Calu3 (cell line): ENCODE data around the gene MEGF8. TPM values are rescaled to one million over a fixed set of nuclear protein-coding genes. Genes with fewer than 3 reads are reported as not detected.

Experiments
- BruUV-seq: library from RNA; stranded (reverse); fragments of 400-500 nt; replicated peaks from 2 replicates; lab custom pipeline; 2021; lab: Mats Ljungman, UMichigan
- CTCF ChIA-PET: fragments of 300-600 bp; sonication (Branson Sonifier 250); formaldehyde crosslinking; loops from one replicate; lab custom pipeline; 2022; ENCODE audit warnings: antibody characterized with exemption; lab: Charles Lee
- DNase-seq: peaks from one replicate; pipeline ENCODE4 v3.0.0; 2022
- H3K27ac Mint-ChIP-seq: one replicate; pipeline ENCODE4 v1.8.0; 2022; ENCODE audit warnings: mixed read lengths; ENCODE audit not compliant: unreplicated experiment
- H3K27me3 Mint-ChIP-seq: one replicate; pipeline ENCODE4 v1.8.0; 2022; ENCODE audit warnings: mixed read lengths; ENCODE audit not compliant: unreplicated experiment
- H3K36me3 Mint-ChIP-seq: one replicate; pipeline ENCODE4 v1.8.0; 2022; ENCODE audit warnings: mild to moderate bottlenecking, moderate library complexity, mixed read lengths; ENCODE audit not compliant: insufficient read depth, unreplicated experiment
- H3K4me1 Mint-ChIP-seq: one replicate; pipeline ENCODE4 v1.8.0; 2022; ENCODE audit warnings: mild to moderate bottlenecking, low read depth, mixed read lengths; ENCODE audit not compliant: unreplicated experiment
- H3K4me3 Mint-ChIP-seq: one replicate; pipeline ENCODE4 v1.8.0; 2022; ENCODE audit warnings: mild to moderate bottlenecking, low read depth, moderate library complexity, mixed read lengths; ENCODE audit not compliant: unreplicated experiment
- H3K9me3 Mint-ChIP-seq: one replicate; pipeline ENCODE4 v1.8.0; 2022; ENCODE audit warnings: low read depth, mixed read lengths; ENCODE audit not compliant: unreplicated experiment
- CTCF ChIP-seq: fragments of 200-600 bp; IDR thresholded peaks from one replicate; pipeline ENCODE4 v1.8.0; 2022; ENCODE audit warnings: antibody characterized with exemption; ENCODE audit not compliant: unreplicated experiment
- intact Hi-C: fragments of 100-400 bp; cut with micrococcal nuclease; formaldehyde crosslinking; loops from one replicate; pipeline ENCODE4 v1.10.0; 2022; ENCODE audit not compliant: unreplicated experiment
- microRNA-seq: library from miRNA; unstranded; fragments of <30 nt; microRNA quantifications from one replicate; pipeline ENCODE4 v1.2.0, GENCODE V29; 2022
- total RNA-seq: library from RNA; stranded (reverse); gene quantifications from 2 replicates; pipeline ENCODE4 v1.2.3, GENCODE V29; 2022

Gene MEGF8
- total RNA-seq, 1 experiment from 2014 or later, result 35.0 TPM

- Mint-ChIP-seq H3K36me3 (peaks cover 26% of the 10 kb centered on the region), H3K27ac (no peak overlapping the region), H3K9me3 (no peaks in the 10 kb centered on the region), H3K4me1 (peaks cover 16% of the 10 kb centered on the region), H3K4me3 (no peak overlapping the region), H3K27me3 (no peaks in the 10 kb centered on the region)
- BruUV-seq, result no TSS peak
- no peak for DNase-seq
- intact Hi-C loops, result no loop called here
- TF ChIP-seq CTCF, result no peak
- CTCF ChIA-PET, result no interaction called here
Observed at GRCh38 chr19:42426643-42427042, 101.2 kb downstream of the MEGF8 start.

- no peak for DNase-seq
- no peaks in the 10 kb centered on the region for H3K9me3 Mint-ChIP-seq
- CTCF ChIA-PET, result no interaction called here
- no peaks in the 10 kb centered on the region for H3K27me3 Mint-ChIP-seq
- H3K4me3 Mint-ChIP-seq, result no peak within 1 kb of the TSS
- H3K4me1 Mint-ChIP-seq, result peaks cover 10% of the 10 kb centered on the region
- intact Hi-C loops, result no loop called here
- BruUV-seq, result no TSS peak
- no peak for TF ChIP-seq CTCF
- H3K27ac Mint-ChIP-seq, result no peak within 1 kb of the TSS
- H3K36me3 Mint-ChIP-seq, result peaks cover 23% of the 10 kb centered on the region
Observed at GRCh38 chr19:42427313-42427712, 101.9 kb downstream of the MEGF8 start, which contains the start of gene LIPE. Gene LIPE, minus strand, starts transcription at chr19:42427388. Its CDS starts 239 bp downstream, at chr19:42427149.

Small RNA genes lying within 50 kb of the gene (microRNA-seq; reads per million reads assigned to microRNA genes)
- gene MIR8077, result not detected

Other genes starting within 250 kb of the MEGF8 start
- 22.0 and 22.1 TPM in 2 replicates for gene ZNF574, start 249.5 kb upstream of the MEGF8 start, total RNA-seq
- 3.9 and 4.6 TPM in 2 replicates for gene POU2F2, start 193.2 kb upstream of the MEGF8 start, total RNA-seq
- 67.5 and 78.3 TPM in 2 replicates for gene DEDD2, start 108.0 kb upstream of the MEGF8 start, total RNA-seq
- gene ZNF526, start 105.3 kb upstream of the MEGF8 start, total RNA-seq, result 25.4 and 32.3 TPM in 2 replicates
- gene GSK3A, start 83.0 kb upstream of the MEGF8 start, total RNA-seq, result 58.8 and 60.6 TPM in 2 replicates
- gene ERF, start 70.5 kb upstream of the MEGF8 start, total RNA-seq, result 100 and 124 TPM in 2 replicates
- gene CIC, start 56.4 kb upstream of the MEGF8 start, total RNA-seq, result 72.6 and 75.5 TPM in 2 replicates
- 1.7 and 2.4 TPM in 2 replicates for gene PRR19, start 23.5 kb upstream of the MEGF8 start, total RNA-seq
- 68.3 and 72.4 TPM in 2 replicates for gene PAFAH1B3, start 23.0 kb upstream of the MEGF8 start, total RNA-seq
- 1.5 and 3.1 TPM in 2 replicates for gene TMEM145, start 12.3 kb upstream of the MEGF8 start, total RNA-seq
- 1.6 TPM in 2 replicates for gene CNFN, start 64.7 kb downstream of the MEGF8 start, total RNA-seq
- gene LIPE, start 101.8 kb downstream of the MEGF8 start, total RNA-seq, result 17.1 and 22.0 TPM in 2 replicates
- 3.8 and 4.0 TPM in 2 replicates for gene CXCL17, start 117.3 kb downstream of the MEGF8 start, total RNA-seq
- 132 and 159 TPM in 2 replicates for gene CEACAM1, start 202.8 kb downstream of the MEGF8 start, total RNA-seq